GM12864 (cell line): Measurements from ENCODE around the gene CCSER1.

Experiments
- DNase-seq: peaks from one replicate; pipeline ENCODE4 v3.0.0-alpha.2; 2011; ENCODE audit warnings: low read depth
- H3K4me3 ChIP-seq: 2 replicates; pipeline ENCODE4 v1.5.1; 2011; ENCODE audit warnings: mild to moderate bottlenecking, low read depth, low read length, control low read depth
- TF ChIP-seq, protein P1 (sequence below): IDR thresholded peaks from 2 replicates; pipeline ENCODE4 v1.5.1; 2011; ENCODE audit warnings: low read depth, mild to moderate bottlenecking, moderate library complexity, low read length, control low read depth, inconsistent platforms; ENCODE audit errors: missing control alignments

The CCSER1 gene

DNA sequence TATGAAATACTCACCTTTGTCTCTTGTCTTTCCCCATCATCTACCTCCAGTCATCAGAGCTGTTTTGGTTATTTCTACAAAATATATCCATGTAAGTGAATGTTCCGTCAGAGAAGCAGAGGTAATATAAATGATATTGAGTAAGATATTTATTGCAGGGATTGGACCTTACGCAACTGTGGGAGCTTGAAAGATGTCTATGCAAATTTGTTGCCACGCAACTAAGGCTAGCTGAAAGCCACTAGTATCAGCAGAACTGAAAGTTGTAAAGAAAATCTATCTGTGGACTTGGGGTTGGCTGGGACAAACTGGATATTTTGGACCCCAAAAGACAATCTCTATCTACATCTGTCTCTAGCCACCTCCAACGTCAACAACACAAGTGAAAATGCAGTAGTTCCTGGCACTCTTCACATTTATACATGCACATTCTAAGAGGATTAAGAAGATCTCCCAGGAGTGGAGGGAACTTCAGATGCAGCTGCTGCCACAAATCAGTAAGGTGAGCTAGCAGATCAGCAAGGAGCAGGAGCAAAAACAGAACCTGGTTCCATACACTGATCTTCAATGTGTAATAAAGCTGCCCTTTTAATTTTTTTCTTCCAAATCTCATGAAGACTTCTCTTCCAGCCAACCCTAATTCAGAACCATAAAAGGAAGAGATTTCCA is 8.5 kb upstream of the CCSER1 start:
- TF ChIP-seq, protein P1, sequence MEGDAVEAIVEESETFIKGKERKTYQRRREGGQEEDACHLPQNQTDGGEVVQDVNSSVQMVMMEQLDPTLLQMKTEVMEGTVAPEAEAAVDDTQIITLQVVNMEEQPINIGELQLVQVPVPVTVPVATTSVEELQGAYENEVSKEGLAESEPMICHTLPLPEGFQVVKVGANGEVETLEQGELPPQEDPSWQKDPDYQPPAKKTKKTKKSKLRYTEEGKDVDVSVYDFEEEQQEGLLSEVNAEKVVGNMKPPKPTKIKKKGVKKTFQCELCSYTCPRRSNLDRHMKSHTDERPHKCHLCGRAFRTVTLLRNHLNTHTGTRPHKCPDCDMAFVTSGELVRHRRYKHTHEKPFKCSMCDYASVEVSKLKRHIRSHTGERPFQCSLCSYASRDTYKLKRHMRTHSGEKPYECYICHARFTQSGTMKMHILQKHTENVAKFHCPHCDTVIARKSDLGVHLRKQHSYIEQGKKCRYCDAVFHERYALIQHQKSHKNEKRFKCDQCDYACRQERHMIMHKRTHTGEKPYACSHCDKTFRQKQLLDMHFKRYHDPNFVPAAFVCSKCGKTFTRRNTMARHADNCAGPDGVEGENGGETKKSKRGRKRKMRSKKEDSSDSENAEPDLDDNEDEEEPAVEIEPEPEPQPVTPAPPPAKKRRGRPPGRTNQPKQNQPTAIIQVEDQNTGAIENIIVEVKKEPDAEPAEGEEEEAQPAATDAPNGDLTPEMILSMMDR, result no peak
- no peak for DNase-seq
- no peak overlapping the region for H3K4me3 ChIP-seq

- DNase-seq, result no peak
- H3K4me3 ChIP-seq, result no peak overlapping the region
- TF ChIP-seq, protein P1, result peak; percentile 16
These were observed 7.2 kb upstream of the CCSER1 start for GRCh38 chr4:90120037-90120436.

- no peak overlapping the region for H3K4me3 ChIP-seq
- DNase-seq, result no peak
- TF ChIP-seq, protein P1, result no peak
These were observed 6.4 kb upstream of the CCSER1 start for GRCh38 chr4:90120815-90121214.

DNA sequence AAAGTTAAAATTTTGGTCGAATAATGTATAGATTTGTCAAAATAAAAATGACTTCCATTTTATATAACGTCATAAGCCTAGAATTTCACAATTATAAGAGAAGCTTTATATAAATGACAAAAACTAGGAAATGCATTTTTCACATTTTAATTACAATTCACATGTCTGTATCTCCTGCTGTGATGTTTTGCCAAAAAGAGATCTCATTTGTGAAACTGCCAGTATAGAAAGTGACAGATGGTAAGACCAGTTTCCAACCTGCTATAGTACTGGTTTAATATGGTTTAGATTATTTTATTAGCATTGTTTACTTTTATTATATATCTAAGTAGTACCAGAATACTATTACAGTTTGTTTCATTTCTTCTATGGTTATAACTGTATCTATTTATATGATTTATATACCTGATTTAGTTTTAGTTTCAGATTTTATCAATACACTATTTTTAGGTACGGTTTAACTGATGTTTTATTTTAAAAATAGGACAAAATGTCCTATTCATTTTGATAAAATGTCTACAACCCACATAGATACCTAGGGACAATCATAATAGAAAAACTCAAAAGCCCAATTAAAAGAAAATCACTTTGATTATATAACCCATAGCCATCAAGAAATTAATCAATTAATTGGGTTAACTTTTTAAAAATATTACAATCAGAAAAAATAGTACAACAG is 5.4 kb upstream of the CCSER1 start:
- no peak overlapping the region for H3K4me3 ChIP-seq
- no peak for DNase-seq
- TF ChIP-seq, protein P1, result no peak

GRCh38 chr4:90122355-90122748 is 4.8 kb upstream of the CCSER1 start:
- DNase-seq, result no peak
- no peak overlapping the region for H3K4me3 ChIP-seq
- TF ChIP-seq, protein P1, result no peak

- H3K4me3 ChIP-seq, result no peak overlapping the region
These were observed 2.9 kb upstream of the CCSER1 start for GRCh38 chr4:90124276-90124675.

More at GRCh38 chr4:90124276-90124675, 2.9 kb upstream of the CCSER1 start:
- TF ChIP-seq, protein P1, result no peak
- no peak for DNase-seq
